Calu3 (cell line): Measurements from ENCODE around the gene EME2. TPM values are rescaled to one million over a fixed set of nuclear protein-coding genes. Genes with fewer than 3 reads are reported as not detected.

Experiments used
- BruUV-seq: library from RNA; stranded (reverse); fragments of 400-500 nt; replicated peaks from 2 replicates; lab custom pipeline; 2021; lab: Mats Ljungman, UMichigan
- CTCF ChIA-PET: fragments of 300-600 bp; sonication (Branson Sonifier 250); formaldehyde crosslinking; loops from one replicate; lab custom pipeline; 2022; ENCODE audit warnings: antibody characterized with exemption; lab: Charles Lee
- DNase-seq: peaks from one replicate; pipeline ENCODE4 v3.0.0; 2022
- H3K27ac Mint-ChIP-seq: one replicate; pipeline ENCODE4 v1.8.0; 2022; ENCODE audit warnings: mixed read lengths; ENCODE audit not compliant: unreplicated experiment
- H3K27me3 Mint-ChIP-seq: one replicate; pipeline ENCODE4 v1.8.0; 2022; ENCODE audit warnings: mixed read lengths; ENCODE audit not compliant: unreplicated experiment
- H3K36me3 Mint-ChIP-seq: one replicate; pipeline ENCODE4 v1.8.0; 2022; ENCODE audit warnings: mild to moderate bottlenecking, moderate library complexity, mixed read lengths; ENCODE audit not compliant: insufficient read depth, unreplicated experiment
- H3K4me1 Mint-ChIP-seq: one replicate; pipeline ENCODE4 v1.8.0; 2022; ENCODE audit warnings: mild to moderate bottlenecking, low read depth, mixed read lengths; ENCODE audit not compliant: unreplicated experiment
- H3K4me3 Mint-ChIP-seq: one replicate; pipeline ENCODE4 v1.8.0; 2022; ENCODE audit warnings: mild to moderate bottlenecking, low read depth, moderate library complexity, mixed read lengths; ENCODE audit not compliant: unreplicated experiment
- H3K9me3 Mint-ChIP-seq: one replicate; pipeline ENCODE4 v1.8.0; 2022; ENCODE audit warnings: low read depth, mixed read lengths; ENCODE audit not compliant: unreplicated experiment
- intact Hi-C: fragments of 100-400 bp; cut with micrococcal nuclease; formaldehyde crosslinking; loops from one replicate; pipeline ENCODE4 v1.10.0; 2022; ENCODE audit not compliant: unreplicated experiment
- microRNA-seq: library from miRNA; unstranded; fragments of <30 nt; microRNA quantifications from one replicate; pipeline ENCODE4 v1.2.0, GENCODE V29; 2022
- total RNA-seq: library from RNA; stranded (reverse); gene quantifications from 2 replicates; pipeline ENCODE4 v1.2.3, GENCODE V29; 2022
- TF ChIP-seq, protein P1 (sequence below): fragments of 200-600 bp; IDR thresholded peaks from one replicate; pipeline ENCODE4 v1.8.0; 2022; ENCODE audit warnings: antibody characterized with exemption; ENCODE audit not compliant: unreplicated experiment

The EME2 gene
- total RNA-seq, 1 experiment from 2014 or later, result 30.8 TPM

- CTCF ChIA-PET, result interaction anchor here (0.7 to 1.1 kb wide), 3 partner anchors 41 to 389 kb away, joined by 3 to 4 read pairs (median 4); partner anchors contain the start of genes NUBP2 and SPSB3
- TF ChIP-seq, protein P1, sequence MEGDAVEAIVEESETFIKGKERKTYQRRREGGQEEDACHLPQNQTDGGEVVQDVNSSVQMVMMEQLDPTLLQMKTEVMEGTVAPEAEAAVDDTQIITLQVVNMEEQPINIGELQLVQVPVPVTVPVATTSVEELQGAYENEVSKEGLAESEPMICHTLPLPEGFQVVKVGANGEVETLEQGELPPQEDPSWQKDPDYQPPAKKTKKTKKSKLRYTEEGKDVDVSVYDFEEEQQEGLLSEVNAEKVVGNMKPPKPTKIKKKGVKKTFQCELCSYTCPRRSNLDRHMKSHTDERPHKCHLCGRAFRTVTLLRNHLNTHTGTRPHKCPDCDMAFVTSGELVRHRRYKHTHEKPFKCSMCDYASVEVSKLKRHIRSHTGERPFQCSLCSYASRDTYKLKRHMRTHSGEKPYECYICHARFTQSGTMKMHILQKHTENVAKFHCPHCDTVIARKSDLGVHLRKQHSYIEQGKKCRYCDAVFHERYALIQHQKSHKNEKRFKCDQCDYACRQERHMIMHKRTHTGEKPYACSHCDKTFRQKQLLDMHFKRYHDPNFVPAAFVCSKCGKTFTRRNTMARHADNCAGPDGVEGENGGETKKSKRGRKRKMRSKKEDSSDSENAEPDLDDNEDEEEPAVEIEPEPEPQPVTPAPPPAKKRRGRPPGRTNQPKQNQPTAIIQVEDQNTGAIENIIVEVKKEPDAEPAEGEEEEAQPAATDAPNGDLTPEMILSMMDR, result no peak
- no peak overlapping the region for H3K27ac Mint-ChIP-seq
- no peaks in the 10 kb centered on the region for H3K4me1 Mint-ChIP-seq
- no peak overlapping the region for H3K4me3 Mint-ChIP-seq
- BruUV-seq, result no TSS peak
- H3K27me3 Mint-ChIP-seq, result no peaks in the 10 kb centered on the region
- peaks cover 39% of the 10 kb centered on the region for H3K36me3 Mint-ChIP-seq
- DNase-seq, result peak; percentile 60
- H3K9me3 Mint-ChIP-seq, result no peaks in the 10 kb centered on the region
- intact Hi-C loops, result no loop called here
Measured at GRCh38 chr16:1823821-1824220, 51.2 kb downstream of the EME2 start.

DNA sequence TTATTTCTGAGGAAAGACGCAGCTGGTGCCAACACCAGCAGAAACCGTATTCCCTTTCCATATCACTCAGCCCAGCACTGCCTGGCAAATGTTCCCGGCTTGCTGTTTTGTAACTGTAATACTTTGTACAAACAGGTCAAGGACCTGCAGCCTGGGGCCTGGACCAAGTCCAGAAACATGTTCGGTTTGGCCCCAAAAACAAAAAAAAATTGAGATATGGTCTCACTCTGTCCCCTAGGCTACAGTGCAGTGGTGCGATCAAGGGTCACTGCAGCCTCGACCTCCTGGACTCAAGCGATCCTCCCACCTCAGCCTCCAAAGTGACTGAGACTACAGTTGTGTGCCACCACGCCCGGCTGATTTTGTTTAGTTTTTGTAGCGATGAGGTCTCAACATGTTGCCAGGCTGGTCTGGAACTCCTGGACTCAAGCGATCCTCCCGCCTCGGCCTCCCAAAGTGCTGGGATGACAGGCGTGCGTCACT, 52.8 kb downstream of the EME2 start:
- BruUV-seq, result TSS peak; percentile 66
- H3K27ac Mint-ChIP-seq, result no peak overlapping the region
- TF ChIP-seq, protein P1, result no peak
- no peaks in the 10 kb centered on the region for H3K4me1 Mint-ChIP-seq
- H3K4me3 Mint-ChIP-seq, result peak overlapping the region; percentile 97
- no peaks in the 10 kb centered on the region for H3K27me3 Mint-ChIP-seq
- CTCF ChIA-PET, result interaction anchor here (1.0 kb wide), 1 partner anchor 139 kb away, joined by 3 read pairs; the partner anchor contains the start of gene RPS2
- intact Hi-C loops, result no loop called here
- no peak for DNase-seq
- no peaks in the 10 kb centered on the region for H3K9me3 Mint-ChIP-seq
- peaks cover 45% of the 10 kb centered on the region for H3K36me3 Mint-ChIP-seq

Small RNA genes within 50 kb of the gene (microRNA-seq; reads per million reads assigned to microRNA genes)
- gene MIR3177, result 8.8 reads per million, percentile 29 among the genes with 10 or more reads in this experiment

Other genes starting within 250 kb of the EME2 start
- not detected in 2 replicates for gene TMEM204, start 239.1 kb upstream of the EME2 start, total RNA-seq
- 29.2 and 29.8 TPM in 2 replicates for gene IFT140, start 160.7 kb upstream of the EME2 start, total RNA-seq
- 29.7 and 33.1 TPM in 2 replicates for gene CRAMP1, start 160.4 kb upstream of the EME2 start, total RNA-seq
- 167 and 185 TPM in 2 replicates for gene JPT2, start 94.5 kb upstream of the EME2 start, total RNA-seq
- gene MAPK8IP3, start 66.6 kb upstream of the EME2 start, total RNA-seq, result 104 and 110 TPM in 2 replicates
- gene NME3, start 1.3 kb upstream of the EME2 start, total RNA-seq, result 64.3 and 73.1 TPM in 2 replicates
- gene MRPS34, start 324 bp downstream of the EME2 start, total RNA-seq, result 128 and 135 TPM in 2 replicates
- 44.3 and 45.2 TPM in 2 replicates for gene SPSB3, start 9.8 kb downstream of the EME2 start, total RNA-seq
- gene NUBP2, start 10.2 kb downstream of the EME2 start, total RNA-seq, result 91.8 and 98.1 TPM in 2 replicates
- not detected in 2 replicates for gene IGFALS, start 20.9 kb downstream of the EME2 start, total RNA-seq
- 48.0 and 48.2 TPM in 2 replicates for gene HAGH, start 54.0 kb downstream of the EME2 start, total RNA-seq
- 33.1 and 43.3 TPM in 2 replicates for gene FAHD1, start 54.4 kb downstream of the EME2 start, total RNA-seq
- gene MEIOB, start 99.4 kb downstream of the EME2 start, total RNA-seq, result not detected in 2 replicates
- 0.29 TPM in 1 of 2 replicates, not detected in the other for gene HS3ST6, start 145.6 kb downstream of the EME2 start, total RNA-seq
- gene MSRB1, start 170.4 kb downstream of the EME2 start, total RNA-seq, result 20.3 and 27.1 TPM in 2 replicates
- gene RPL3L, start 181.9 kb downstream of the EME2 start, total RNA-seq, result not detected in 2 replicates
- 148 and 153 TPM in 2 replicates for gene NDUFB10, start 186.7 kb downstream of the EME2 start, total RNA-seq
- gene RPS2, start 192.0 kb downstream of the EME2 start, total RNA-seq, result 2,674 and 2,950 TPM in 2 replicates
- gene RNF151, start 194.0 kb downstream of the EME2 start, total RNA-seq, result not detected in 2 replicates
- 62.0 and 71.1 TPM in 2 replicates for gene TBL3, start 199.2 kb downstream of the EME2 start, total RNA-seq
- 10.1 and 11.8 TPM in 2 replicates for gene NOXO1, start 208.7 kb downstream of the EME2 start, total RNA-seq
- gene GFER, start 211.4 kb downstream of the EME2 start, total RNA-seq, result 40.8 and 43.5 TPM in 2 replicates
- gene SYNGR3, start 217.2 kb downstream of the EME2 start, total RNA-seq, result 3.6 and 3.8 TPM in 2 replicates
- gene ZNF598, start 237.0 kb downstream of the EME2 start, total RNA-seq, result 72.4 and 73.1 TPM in 2 replicates
- 1.5 and 4.2 TPM in 2 replicates for gene NPW, start 247.0 kb downstream of the EME2 start, total RNA-seq